Stromal cell of bone marrow (primary cell): ENCODE results near the gene FBL.
"Not testable (repeated sequence)": the region's sequence is repeated elsewhere in the genome, so short reads cannot be mapped to it uniquely, and the experiment has no call there.

Source experiments
- DNase-seq: peaks from one replicate; pipeline ENCODE4 v3.0.0-alpha.2; 2012; ENCODE audit warnings: low read depth

FBL gene

GRCh38 chr19:39845933-39846677 lies at the start of gene FBL:
Gene FBL (minus strand): TSS chr19:39846379. CDS start chr19:39846300, 79 bp downstream.
- DNase-seq: peak; percentile 81

- not testable (repeated sequence) for DNase-seq
Observed at GRCh38 chr19:39895096-39895495, 48.9 kb upstream of the FBL start.

DNA sequence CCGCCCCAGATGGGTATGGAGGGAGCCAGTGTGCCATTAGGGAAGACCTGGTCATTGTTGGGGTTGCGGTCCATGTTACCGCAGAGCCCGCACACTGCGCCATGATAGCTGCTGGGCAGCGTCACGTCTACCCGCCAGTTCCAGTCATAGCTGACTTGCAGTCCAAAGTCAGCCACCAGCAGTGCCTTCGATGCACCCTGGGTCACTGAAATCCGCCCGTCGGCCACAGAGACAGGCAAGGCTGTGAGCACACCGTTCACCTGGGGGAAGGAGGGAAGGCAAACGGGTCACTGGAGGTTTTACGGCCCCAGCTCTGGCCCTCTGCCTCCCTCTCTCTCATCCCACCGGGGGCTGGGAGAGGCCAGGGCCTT lies 48.0 kb upstream of the FBL start:
- DNase-seq: not testable (repeated sequence)

DNA sequence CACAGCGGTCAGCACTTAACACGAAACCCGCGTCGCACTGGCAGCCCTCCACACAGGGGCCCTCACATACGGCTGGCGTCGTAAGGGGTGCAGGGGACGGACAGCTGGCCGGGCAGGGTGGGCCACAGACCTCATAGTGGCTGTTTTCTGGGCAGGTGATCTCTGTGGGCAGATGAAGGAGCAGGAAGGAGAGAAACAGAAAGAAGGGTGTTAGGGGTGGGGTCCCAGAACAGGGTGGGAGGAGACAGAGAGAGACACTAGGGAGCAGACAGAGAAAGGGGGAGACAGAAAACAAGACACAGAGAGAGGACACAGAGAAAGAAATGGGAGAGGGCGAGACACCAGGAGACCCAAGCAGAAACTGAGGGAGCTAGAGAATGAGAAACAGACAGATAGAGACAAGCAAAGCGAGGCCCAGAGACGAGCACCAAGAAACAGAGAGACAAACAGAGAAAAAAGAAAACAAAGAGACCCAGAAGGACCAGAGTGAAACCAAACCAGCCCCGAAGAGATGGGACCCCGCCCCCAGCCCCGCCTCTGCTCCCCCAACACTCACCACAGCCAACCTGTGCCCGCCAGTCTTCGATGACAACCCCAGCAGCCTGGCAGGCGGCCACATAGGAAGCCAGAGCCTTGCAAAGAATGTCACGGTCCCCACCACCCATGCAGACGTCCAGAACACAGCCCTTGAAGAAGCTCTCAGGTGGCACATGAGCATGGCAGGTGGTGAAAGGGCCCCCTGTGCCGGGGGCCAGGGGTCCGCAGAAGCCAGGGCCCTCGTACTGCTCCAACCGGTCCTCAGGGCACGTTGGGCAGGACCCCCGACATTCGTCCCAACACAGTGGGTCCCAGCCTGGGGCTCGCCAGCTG lies 47.4 kb upstream of the FBL start:
- not testable (repeated sequence) for DNase-seq

- not testable (repeated sequence) for DNase-seq
Observed at GRCh38 chr19:39892506-39892902, 46.3 kb upstream of the FBL start.

GRCh38 chr19:39891660-39892505 lies 45.7 kb upstream of the FBL start:
- DNase-seq: not testable (repeated sequence)

DNA sequence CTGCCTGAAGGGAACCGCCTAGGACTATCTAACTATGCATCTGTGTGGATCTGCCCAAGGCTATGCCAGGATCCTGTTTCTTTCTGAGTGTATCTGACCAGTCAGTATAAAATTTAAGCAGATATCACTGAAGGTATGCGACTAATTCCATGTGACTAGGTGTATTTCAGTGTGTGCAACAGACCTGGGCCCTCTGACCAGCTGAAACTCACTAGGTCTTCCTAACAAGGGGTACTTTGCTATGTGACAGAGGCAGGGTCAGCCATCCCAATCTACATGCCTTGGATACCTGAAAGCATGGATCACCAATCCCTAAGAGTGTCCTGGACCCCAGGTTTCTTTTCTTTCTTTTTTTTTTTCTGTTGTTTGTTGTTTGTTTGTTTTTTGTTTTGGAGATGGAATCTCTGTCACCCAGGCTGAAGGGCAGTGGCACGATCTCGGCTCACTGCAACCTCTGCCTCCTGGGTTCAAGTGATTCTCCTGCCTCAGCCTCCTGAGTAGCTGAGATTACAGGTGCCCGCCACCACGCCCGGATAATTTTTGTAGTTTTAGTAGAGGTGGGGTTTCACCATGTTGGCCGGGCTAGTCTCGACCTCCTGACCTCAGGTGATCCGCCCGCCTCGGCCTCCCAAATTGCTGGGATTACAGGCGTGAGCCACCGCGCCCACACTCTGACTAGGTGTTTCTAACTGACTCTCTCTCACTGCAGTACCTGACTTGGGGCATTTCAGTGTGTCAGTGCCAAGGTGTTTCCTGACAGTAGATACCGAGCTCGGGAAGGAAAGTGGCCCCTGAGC lies 44.8 kb upstream of the FBL start:
- no peak for DNase-seq

GRCh38 chr19:39889872-39890754 lies 43.9 kb upstream of the FBL start:
- not testable (repeated sequence) for DNase-seq

DNA sequence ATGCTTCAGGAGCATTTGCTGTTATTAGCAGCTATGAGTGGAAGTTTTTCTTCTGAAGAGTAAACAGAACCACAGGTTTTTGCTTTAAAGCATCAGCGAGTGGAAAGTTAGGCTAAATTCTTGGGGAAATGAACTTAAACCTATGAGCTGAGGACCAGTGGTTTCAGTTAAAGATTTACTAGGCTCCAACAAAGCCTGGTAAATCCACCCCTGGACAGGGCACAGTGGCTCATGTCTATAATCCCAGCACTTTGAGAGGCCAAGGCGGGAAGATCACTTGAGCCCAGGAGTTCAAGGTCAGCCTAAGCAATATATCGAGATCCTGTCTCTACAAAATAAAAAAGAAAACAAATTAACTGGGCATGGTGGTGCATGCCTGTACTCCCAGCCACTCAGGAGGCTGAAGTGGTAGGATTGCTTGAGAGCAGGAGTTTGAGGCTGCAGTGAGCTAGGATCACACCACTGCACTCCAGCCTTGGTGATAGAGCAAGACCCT lies 41.3 kb upstream of the FBL start:
- not testable (repeated sequence) for DNase-seq

- DNase-seq: not testable (repeated sequence)
Observed at GRCh38 chr19:39885821-39886554, 39.8 kb upstream of the FBL start.

DNA sequence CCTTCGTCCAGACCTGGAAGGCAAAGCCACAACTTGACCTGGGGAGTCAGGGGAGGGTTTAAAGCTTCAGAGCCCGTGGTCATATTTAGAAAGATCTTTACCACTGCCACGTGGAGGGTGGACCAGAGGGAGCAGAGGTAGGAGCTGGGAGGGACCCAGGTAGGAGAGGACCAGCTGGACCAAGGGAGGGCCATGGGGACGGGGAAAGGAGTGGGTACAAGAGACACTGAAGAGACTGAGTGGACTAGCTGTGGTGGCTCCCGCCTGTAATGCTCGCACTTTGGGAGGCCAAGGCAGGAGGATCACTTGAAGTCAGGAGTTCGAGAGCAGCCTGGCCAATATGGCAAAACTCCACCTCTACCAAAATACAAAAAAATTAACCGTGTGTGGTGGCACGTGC lies 38.5 kb upstream of the FBL start:
- not testable (repeated sequence) for DNase-seq

GRCh38 chr19:39882645-39883044 lies 36.5 kb upstream of the FBL start:
- DNase-seq: not testable (repeated sequence)

- DNase-seq: not testable (repeated sequence)
Observed at GRCh38 chr19:39881495-39882110, 35.4 kb upstream of the FBL start.

DNA sequence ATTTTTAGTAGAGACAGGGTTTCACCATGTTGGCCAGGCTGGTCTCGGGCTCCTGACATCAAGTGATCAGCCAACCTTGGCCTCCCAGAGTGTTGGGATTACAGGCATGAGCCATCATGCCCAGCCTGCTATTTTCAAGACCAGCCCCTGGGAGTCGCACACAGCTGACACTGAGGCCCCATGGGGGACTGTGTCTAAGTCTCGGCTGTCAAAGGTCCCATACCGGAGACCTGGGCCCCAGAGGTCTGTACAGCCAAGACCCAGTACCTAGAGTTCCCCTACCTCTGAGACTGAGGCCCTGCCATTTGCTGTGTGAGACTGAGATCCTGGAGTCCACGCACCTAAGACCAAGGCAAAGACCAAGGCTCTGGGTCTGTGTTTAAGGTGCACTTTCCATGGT lies 34.1 kb upstream of the FBL start:
- not testable (repeated sequence) for DNase-seq

DNA sequence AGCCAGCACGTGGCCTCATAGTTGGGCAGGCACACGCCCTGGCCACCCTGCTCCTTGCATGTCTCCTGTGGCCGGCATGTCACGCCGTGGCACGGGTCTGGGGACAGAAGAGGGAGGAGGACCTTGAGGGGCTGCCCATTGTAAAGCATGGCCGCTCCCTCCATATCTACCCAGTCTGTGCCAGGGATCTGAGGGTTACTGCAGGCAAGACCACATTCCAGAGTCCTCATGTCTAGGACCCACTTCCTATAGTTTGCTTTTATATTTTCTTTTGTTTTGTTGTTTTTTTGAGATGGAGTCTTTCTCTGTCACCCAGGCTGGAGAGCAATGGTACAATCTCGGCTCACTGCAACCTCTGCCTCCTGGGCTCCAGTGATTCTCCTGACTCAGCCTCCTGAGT lies 33.6 kb upstream of the FBL start:
- not testable (repeated sequence) for DNase-seq

DNA sequence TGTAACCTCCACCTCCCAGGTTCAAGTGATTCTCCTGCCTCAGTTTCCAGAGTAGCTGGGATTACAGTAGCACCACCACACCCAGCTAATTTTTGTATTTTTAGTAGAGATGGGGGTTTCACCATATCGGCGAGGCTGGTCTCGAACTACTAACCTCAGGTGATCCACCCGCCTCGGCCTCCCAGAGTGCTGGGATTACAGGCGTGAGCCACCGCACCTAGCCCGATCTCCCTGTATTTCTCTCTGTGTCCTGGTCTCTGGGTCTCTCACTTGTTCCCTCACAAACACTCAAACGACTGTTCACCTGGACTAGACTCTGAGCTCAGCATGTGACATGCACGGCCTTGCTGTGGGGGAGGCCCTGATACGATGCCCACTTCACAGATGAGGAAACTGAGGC lies 32.7 kb upstream of the FBL start:
- not testable (repeated sequence) for DNase-seq

- DNase-seq: no peak
Observed at GRCh38 chr19:39878398-39878797, 32.2 kb upstream of the FBL start.

- DNase-seq: not testable (repeated sequence)
Observed at GRCh38 chr19:39877982-39878381, 31.8 kb upstream of the FBL start.

- not testable (repeated sequence) for DNase-seq
Observed at GRCh38 chr19:39877488-39877887, 31.3 kb upstream of the FBL start.
